ENCODE measurements around the gene ABHD16A.
A peak's percentile ranks its signal among the peaks of the same experiment; 100 is the strongest.

Gene ABHD16A

GRCh38 chr6:31665501-31666336 is 37.4 kb downstream of the ABHD16A start, which contains the start of gene CSNK2B:
Gene CSNK2B, plus strand, starts transcription at chr6:31666080. Its CDS starts 752 bp downstream, at chr6:31666832.
- WGBS, 2 experiments (ENCODE audit: insufficient coverage in 2 of 2) = 0 to 1% methylated on average over 39 to 53 of the region's 63 CpGs
- Histone ChIP-seq H3K4me3 (ENCODE audit: extremely low read depth, insufficient read depth, low read length, poor library complexity, severe bottlenecking) (peak within 1 kb of the TSS; percentile 79), H3K36me3 (ENCODE audit: control insufficient read depth, insufficient read depth, low read length) (peaks cover 63% of the 10 kb centered on the region), H3K9me3 (ENCODE audit: control insufficient read depth, low read length) (no peaks in the 10 kb centered on the region), H3K4me1 (ENCODE audit: control insufficient read depth, insufficient read depth, low read length, poor library complexity, severe bottlenecking) (peaks cover 19% of the 10 kb centered on the region), H3K27ac (ENCODE audit: low read depth, low read length, severe bottlenecking) (peak within 1 kb of the TSS; percentile 96)

- Histone ChIP-seq H3K36me3 (ENCODE audit: control insufficient read depth, insufficient read depth, low read length) (peaks cover 56% of the 10 kb centered on the region), H3K4me1 (ENCODE audit: control insufficient read depth, insufficient read depth, low read length, poor library complexity, severe bottlenecking) (peaks cover 20% of the 10 kb centered on the region), H3K4me3 (ENCODE audit: extremely low read depth, insufficient read depth, low read length, poor library complexity, severe bottlenecking) (peak within 1 kb of the TSS; percentile 79), H3K9me3 (ENCODE audit: control insufficient read depth, low read length) (no peaks in the 10 kb centered on the region), H3K27ac (ENCODE audit: low read depth, low read length, severe bottlenecking) (peak within 1 kb of the TSS; percentile 96)
- WGBS, 2 experiments (ENCODE audit: insufficient coverage in 2 of 2) = 0% methylated on average over 23 to 32 of the region's 39 CpGs
These were observed 38.2 kb downstream of the ABHD16A start, which contains the start of gene GPANK1 for GRCh38 chr6:31664790-31665500. Gene GPANK1, minus strand, starts transcription at chr6:31664997. Its CDS starts 519 bp downstream, at chr6:31664478.

GRCh38 chr6:31663961-31664789 is 38.9 kb downstream of the ABHD16A start:
- WGBS, 2 experiments (ENCODE audit: insufficient coverage in 2 of 2) = 27 to 38% methylated on average over 10 to 13 of the region's 17 CpGs
- Histone ChIP-seq H3K9me3 (ENCODE audit: control insufficient read depth, low read length) (no peaks in the 10 kb centered on the region), H3K36me3 (ENCODE audit: control insufficient read depth, insufficient read depth, low read length) (peaks cover 50% of the 10 kb centered on the region), H3K4me3 (ENCODE audit: extremely low read depth, insufficient read depth, low read length, poor library complexity, severe bottlenecking) (peak overlapping the region; percentile 79), H3K4me1 (ENCODE audit: control insufficient read depth, insufficient read depth, low read length, poor library complexity, severe bottlenecking) (peaks cover 26% of the 10 kb centered on the region), H3K27ac (ENCODE audit: low read depth, low read length, severe bottlenecking) (peak overlapping the region; percentile 96)

- WGBS, 2 experiments (ENCODE audit: insufficient coverage in 2 of 2) = 63 to 82% methylated on average over 4 to 5 of the region's 9 CpGs
- no peaks in the 10 kb centered on the region for H3K9me3 ChIP-seq (ENCODE audit: control insufficient read depth, low read length)
- H3K4me3 ChIP-seq (ENCODE audit: extremely low read depth, insufficient read depth, low read length, poor library complexity, severe bottlenecking) = peak overlapping the region; percentile 79
- peaks cover 33% of the 10 kb centered on the region for H3K4me1 ChIP-seq (ENCODE audit: control insufficient read depth, insufficient read depth, low read length, poor library complexity, severe bottlenecking)
- H3K36me3 ChIP-seq (ENCODE audit: control insufficient read depth, insufficient read depth, low read length) = peaks cover 50% of the 10 kb centered on the region
- peak overlapping the region; percentile 96 for H3K27ac ChIP-seq (ENCODE audit: low read depth, low read length, severe bottlenecking)
These were observed 39.8 kb downstream of the ABHD16A start for GRCh38 chr6:31663126-31663960.

- H3K4me3 ChIP-seq (ENCODE audit: extremely low read depth, insufficient read depth, low read length, poor library complexity, severe bottlenecking) = no peak overlapping the region
- H3K36me3 ChIP-seq (ENCODE audit: control insufficient read depth, insufficient read depth, low read length) = peaks cover 45% of the 10 kb centered on the region
- WGBS, 2 experiments (ENCODE audit: insufficient coverage in 2 of 2) = 90 to 94% methylated on average over 6 to 8 of the region's 12 CpGs
- H3K4me1 ChIP-seq (ENCODE audit: control insufficient read depth, insufficient read depth, low read length, poor library complexity, severe bottlenecking) = peaks cover 33% of the 10 kb centered on the region
- H3K9me3 ChIP-seq (ENCODE audit: control insufficient read depth, low read length) = no peaks in the 10 kb centered on the region
- H3K27ac ChIP-seq (ENCODE audit: low read depth, low read length, severe bottlenecking) = no peak overlapping the region
These were observed 40.9 kb downstream of the ABHD16A start for GRCh38 chr6:31662124-31662723.

GRCh38 chr6:31661262-31662123 is 41.6 kb downstream of the ABHD16A start:
- Histone ChIP-seq H3K9me3 (ENCODE audit: control insufficient read depth, low read length) (no peaks in the 10 kb centered on the region), H3K36me3 (ENCODE audit: control insufficient read depth, insufficient read depth, low read length) (peaks cover 46% of the 10 kb centered on the region), H3K27ac (ENCODE audit: low read depth, low read length, severe bottlenecking) (peak overlapping the region; percentile 64), H3K4me1 (ENCODE audit: control insufficient read depth, insufficient read depth, low read length, poor library complexity, severe bottlenecking) (peaks cover 29% of the 10 kb centered on the region), H3K4me3 (ENCODE audit: extremely low read depth, insufficient read depth, low read length, poor library complexity, severe bottlenecking) (peak overlapping the region; percentile 84)
- 92 to 98% methylated on average over 5 to 9 of the region's 12 CpGs for WGBS, 2 experiments (ENCODE audit: insufficient coverage in 2 of 2)

GRCh38 chr6:31660381-31661261 is 42.5 kb downstream of the ABHD16A start, which contains the start of gene C6orf47:
Gene C6orf47, minus strand, starts transcription at chr6:31660778. Its CDS starts 831 bp downstream, at chr6:31659947.
- WGBS, 2 experiments (ENCODE audit: insufficient coverage in 2 of 2) = 1% methylated on average over 50 of the region's 52 CpGs
- H3K36me3 ChIP-seq (ENCODE audit: control insufficient read depth, insufficient read depth, low read length) = peaks cover 48% of the 10 kb centered on the region
- peak within 1 kb of the TSS; percentile 64 for H3K27ac ChIP-seq (ENCODE audit: low read depth, low read length, severe bottlenecking)
- H3K4me3 ChIP-seq (ENCODE audit: extremely low read depth, insufficient read depth, low read length, poor library complexity, severe bottlenecking) = peak within 1 kb of the TSS; percentile 84
- H3K9me3 ChIP-seq (ENCODE audit: control insufficient read depth, low read length) = no peaks in the 10 kb centered on the region
- peaks cover 29% of the 10 kb centered on the region for H3K4me1 ChIP-seq (ENCODE audit: control insufficient read depth, insufficient read depth, low read length, poor library complexity, severe bottlenecking)

- peak overlapping the region; percentile 84 for H3K4me3 ChIP-seq (ENCODE audit: extremely low read depth, insufficient read depth, low read length, poor library complexity, severe bottlenecking)
- 62 to 64% methylated on average over 10 to 12 of the region's 13 CpGs for WGBS, 2 experiments (ENCODE audit: insufficient coverage in 2 of 2)
- H3K4me1 ChIP-seq (ENCODE audit: control insufficient read depth, insufficient read depth, low read length, poor library complexity, severe bottlenecking) = peaks cover 29% of the 10 kb centered on the region
- H3K36me3 ChIP-seq (ENCODE audit: control insufficient read depth, insufficient read depth, low read length) = peaks cover 48% of the 10 kb centered on the region
- H3K9me3 ChIP-seq (ENCODE audit: control insufficient read depth, low read length) = no peaks in the 10 kb centered on the region
- H3K27ac ChIP-seq (ENCODE audit: low read depth, low read length, severe bottlenecking) = peak overlapping the region; percentile 64
These were observed 43.3 kb downstream of the ABHD16A start for GRCh38 chr6:31659649-31660380.

Data from mesodermal cell (in vitro differentiated cells).